Adrenal gland (tissue), 5 donors: ENCODE results near the gene ZNF609.

ENCODE experiments used
- CTCF ChIP-seq, 6 experiments: fragments of 450-650 bp in 4 of 6; fragments of 200-600 bp in 2 of 6; sonication (generic) in 1 of 6; IDR thresholded peaks; 1 replicate in 5 of 6; 2 replicates in 1 of 6; pipeline versions ENCODE4 v1.5.1 to v1.8.0; 2016 to 2021; ENCODE audit warnings: antibody characterized with exemption in 6 of 6, mild to moderate bottlenecking in 2 of 6, moderate library complexity in 1 of 6
- POLR2A ChIP-seq, 2 donors: fragments of 450-650 bp; IDR thresholded peaks; one replicate each; pipeline ENCODE4 v1.6.1; 2017; ENCODE audit warnings: antibody characterized with exemption in 2 of 2, mild to moderate bottlenecking in 2 of 2, moderate library complexity in 1 of 2
- donor health status: DM: no; HTN: no; CAD: no.

GRCh38 chr15:64493641-64494040 is 33.3 kb downstream of the ZNF609 start:
- TF ChIP-seq CTCF (IDR thresholded peaks at IDR 0.05), result no peak
- no peak for TF ChIP-seq POLR2A (IDR thresholded peaks at IDR 0.05)
